Progenitor cell of endocrine pancreas (in vitro differentiated cells): ENCODE measurements around the gene INCENP. TPM values are rescaled to one million over a fixed set of nuclear protein-coding genes. Genes with fewer than 3 reads are reported as not detected.

Source experiments
- DNase-seq: peaks from one replicate; pipeline ENCODE4 v3.0.0; 2021; ENCODE audit warnings: low spot score; ENCODE audit not compliant: unreplicated experiment
- H3K27ac Mint-ChIP-seq: 2 replicates; pipeline ENCODE4 v1.8.0; 2021; ENCODE audit warnings: mild to moderate bottlenecking, moderate library complexity, mixed read lengths
- H3K27me3 Mint-ChIP-seq: 2 replicates; pipeline ENCODE4 v1.8.0; 2021; ENCODE audit warnings: mixed read lengths
- H3K36me3 Mint-ChIP-seq: 2 replicates; pipeline ENCODE4 v1.8.0; 2022; ENCODE audit warnings: mixed read lengths; ENCODE audit not compliant: insufficient read depth
- H3K4me1 Mint-ChIP-seq: 2 replicates; pipeline ENCODE4 v1.8.0; 2021; ENCODE audit warnings: low read depth, mixed read lengths
- H3K4me3 Mint-ChIP-seq: 2 replicates; pipeline ENCODE4 v1.8.0; 2021; ENCODE audit warnings: low read depth, mild to moderate bottlenecking, moderate library complexity, mixed read lengths
- H3K9me3 Mint-ChIP-seq: 2 replicates; pipeline ENCODE4 v1.8.0; 2021; ENCODE audit warnings: low read depth, mixed read lengths
- total RNA-seq: library from RNA; stranded (reverse); gene quantifications from 2 replicates; pipeline ENCODE4 v1.2.1, GENCODE V29; 2021
- TF ChIP-seq, protein P1 (sequence below): fragments of 200-600 bp; sonication (generic); IDR thresholded peaks from one replicate; pipeline ENCODE4 v1.5.0; 2021; ENCODE audit warnings: antibody characterized with exemption, mild to moderate bottlenecking; ENCODE audit not compliant: unreplicated experiment

Gene INCENP
- total RNA-seq, 1 donor from 2014 or later, result 60.5 TPM

- TF ChIP-seq, protein P1, sequence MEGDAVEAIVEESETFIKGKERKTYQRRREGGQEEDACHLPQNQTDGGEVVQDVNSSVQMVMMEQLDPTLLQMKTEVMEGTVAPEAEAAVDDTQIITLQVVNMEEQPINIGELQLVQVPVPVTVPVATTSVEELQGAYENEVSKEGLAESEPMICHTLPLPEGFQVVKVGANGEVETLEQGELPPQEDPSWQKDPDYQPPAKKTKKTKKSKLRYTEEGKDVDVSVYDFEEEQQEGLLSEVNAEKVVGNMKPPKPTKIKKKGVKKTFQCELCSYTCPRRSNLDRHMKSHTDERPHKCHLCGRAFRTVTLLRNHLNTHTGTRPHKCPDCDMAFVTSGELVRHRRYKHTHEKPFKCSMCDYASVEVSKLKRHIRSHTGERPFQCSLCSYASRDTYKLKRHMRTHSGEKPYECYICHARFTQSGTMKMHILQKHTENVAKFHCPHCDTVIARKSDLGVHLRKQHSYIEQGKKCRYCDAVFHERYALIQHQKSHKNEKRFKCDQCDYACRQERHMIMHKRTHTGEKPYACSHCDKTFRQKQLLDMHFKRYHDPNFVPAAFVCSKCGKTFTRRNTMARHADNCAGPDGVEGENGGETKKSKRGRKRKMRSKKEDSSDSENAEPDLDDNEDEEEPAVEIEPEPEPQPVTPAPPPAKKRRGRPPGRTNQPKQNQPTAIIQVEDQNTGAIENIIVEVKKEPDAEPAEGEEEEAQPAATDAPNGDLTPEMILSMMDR, result no peak
- H3K36me3 Mint-ChIP-seq, result no peaks in the 10 kb centered on the region
- no peaks in the 10 kb centered on the region for H3K9me3 Mint-ChIP-seq
- no peak for DNase-seq
- no peak overlapping the region for H3K4me3 Mint-ChIP-seq
- peaks cover 35% of the 10 kb centered on the region for H3K27me3 Mint-ChIP-seq
- peaks cover 3% of the 10 kb centered on the region for H3K4me1 Mint-ChIP-seq
- H3K27ac Mint-ChIP-seq, result no peak overlapping the region
Observed at GRCh38 chr11:62169448-62169847, 45.6 kb downstream of the INCENP start.

DNA sequence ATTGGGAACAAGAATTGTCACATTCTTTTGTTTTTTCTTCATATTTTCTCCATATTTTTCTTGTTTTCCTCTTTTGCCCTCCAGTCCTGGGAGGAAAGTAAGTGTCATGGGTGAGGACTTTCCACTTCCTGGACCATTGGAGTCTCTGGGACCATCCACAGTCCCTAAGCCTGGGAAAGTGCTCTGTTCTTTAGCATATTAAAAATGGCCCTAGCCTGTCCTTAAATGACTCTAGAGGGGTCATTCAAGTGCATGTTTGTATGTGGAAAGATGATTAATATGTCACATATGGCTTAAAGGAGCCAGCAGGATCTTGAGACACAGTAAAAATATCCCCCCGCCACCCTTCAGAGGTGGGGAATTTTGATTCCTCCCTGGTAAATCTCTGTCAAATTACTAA is 46.1 kb downstream of the INCENP start:
- peaks cover 38% of the 10 kb centered on the region for H3K27me3 Mint-ChIP-seq
- no peak overlapping the region for H3K27ac Mint-ChIP-seq
- DNase-seq, result no peak
- H3K9me3 Mint-ChIP-seq, result no peaks in the 10 kb centered on the region
- H3K4me1 Mint-ChIP-seq, result peaks cover 3% of the 10 kb centered on the region
- TF ChIP-seq, protein P1, result no peak
- H3K36me3 Mint-ChIP-seq, result no peaks in the 10 kb centered on the region
- no peak overlapping the region for H3K4me3 Mint-ChIP-seq

DNA sequence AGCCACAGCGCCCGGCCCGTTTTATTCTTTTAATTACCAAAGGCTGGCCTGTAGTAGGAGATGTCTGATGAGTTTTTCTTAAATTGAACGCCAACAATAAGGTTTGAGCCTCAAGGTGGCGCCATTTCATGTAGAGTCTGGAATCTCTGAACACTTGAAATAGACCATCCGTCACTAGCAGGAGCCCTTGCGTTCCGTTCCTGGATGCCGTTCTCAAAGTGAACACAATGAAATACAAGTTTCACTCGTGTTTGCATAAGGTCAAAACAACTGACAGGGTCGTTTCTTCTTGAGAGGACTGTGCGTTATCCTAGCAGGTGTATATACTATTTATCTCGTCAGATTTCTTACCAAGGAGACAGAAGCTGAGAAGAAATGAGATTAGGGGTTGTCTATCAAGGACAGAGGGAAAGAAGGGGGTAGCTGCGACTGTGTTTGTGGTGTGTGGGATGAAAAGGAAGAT is 47.5 kb downstream of the INCENP start:
- H3K27ac Mint-ChIP-seq, result peak overlapping the region; percentile 43
- no peaks in the 10 kb centered on the region for H3K36me3 Mint-ChIP-seq
- TF ChIP-seq, protein P1, result peak; percentile 78
- no peaks in the 10 kb centered on the region for H3K9me3 Mint-ChIP-seq
- peaks cover 38% of the 10 kb centered on the region for H3K27me3 Mint-ChIP-seq
- no peak overlapping the region for H3K4me3 Mint-ChIP-seq
- peak; percentile 64 for DNase-seq
- H3K4me1 Mint-ChIP-seq, result peaks cover 3% of the 10 kb centered on the region

DNA sequence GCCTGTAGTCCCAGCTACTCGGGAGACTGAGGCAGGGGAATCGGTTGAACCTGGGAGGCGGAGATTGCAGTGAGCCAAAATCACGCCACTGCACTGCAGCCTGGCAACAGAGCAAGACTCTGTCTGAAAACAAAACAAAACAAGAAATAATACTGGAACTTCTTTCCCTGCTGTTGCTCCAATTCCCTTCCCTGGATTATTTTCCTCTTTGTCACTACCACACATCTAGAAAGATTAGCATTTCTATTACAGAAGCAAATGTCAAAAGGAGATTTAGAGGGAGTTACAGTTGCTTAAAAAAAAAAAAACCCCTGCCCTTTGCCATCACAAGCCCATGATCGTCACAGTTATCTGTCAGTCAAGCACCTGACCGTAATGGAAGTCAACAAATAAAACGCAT is 48.5 kb downstream of the INCENP start:
- peaks cover 3% of the 10 kb centered on the region for H3K4me1 Mint-ChIP-seq
- DNase-seq, result no peak
- peaks cover 43% of the 10 kb centered on the region for H3K27me3 Mint-ChIP-seq
- H3K4me3 Mint-ChIP-seq, result no peak overlapping the region
- H3K9me3 Mint-ChIP-seq, result no peaks in the 10 kb centered on the region
- no peak overlapping the region for H3K27ac Mint-ChIP-seq
- H3K36me3 Mint-ChIP-seq, result no peaks in the 10 kb centered on the region
- TF ChIP-seq, protein P1, result no peak

GRCh38 chr11:62176766-62177165 is 53.0 kb downstream of the INCENP start:
- no peaks in the 10 kb centered on the region for H3K9me3 Mint-ChIP-seq
- H3K36me3 Mint-ChIP-seq, result no peaks in the 10 kb centered on the region
- no peaks in the 10 kb centered on the region for H3K4me1 Mint-ChIP-seq
- H3K27ac Mint-ChIP-seq, result no peak overlapping the region
- no peak for DNase-seq
- TF ChIP-seq, protein P1, result no peak
- peaks cover 41% of the 10 kb centered on the region for H3K27me3 Mint-ChIP-seq
- no peak overlapping the region for H3K4me3 Mint-ChIP-seq
